HEK293T (cell line): ENCODE results near the gene POLR2E.

Experiments
- FOXA1 ChIP-seq: fragments of 450-650 bp; IDR thresholded peaks from 2 replicates; pipeline ENCODE4 v1.6.1; 2016; ENCODE audit warnings: mild to moderate bottlenecking
- SUZ12 ChIP-seq: fragments of 450-650 bp; IDR thresholded peaks from 2 replicates; pipeline ENCODE4 v1.6.1; 2016; ENCODE audit warnings: mild to moderate bottlenecking

- no peak for TF ChIP-seq FOXA1
- TF ChIP-seq SUZ12: no peak
Measured at GRCh38 chr19:1072371-1073015, 22.7 kb downstream of the POLR2E start.
